PC-9 (cell line): ENCODE data around the gene ALK.

Source experiments
- EZH2 ChIP-seq: fragments of 200-600 bp; sonication (generic); IDR thresholded peaks from 2 replicates; pipeline ENCODE4 v1.8.0; 2017; ENCODE audit warnings: antibody characterized with exemption, low read depth
- TF ChIP-seq, protein P1 (sequence below): fragments of 200-600 bp; sonication (generic); conservative IDR thresholded peaks from 2 replicates; pipeline ENCODE4 v1.6.1; 2017; ENCODE audit warnings: mixed run types, antibody characterized with exemption, mild to moderate bottlenecking, moderate library complexity

DNA sequence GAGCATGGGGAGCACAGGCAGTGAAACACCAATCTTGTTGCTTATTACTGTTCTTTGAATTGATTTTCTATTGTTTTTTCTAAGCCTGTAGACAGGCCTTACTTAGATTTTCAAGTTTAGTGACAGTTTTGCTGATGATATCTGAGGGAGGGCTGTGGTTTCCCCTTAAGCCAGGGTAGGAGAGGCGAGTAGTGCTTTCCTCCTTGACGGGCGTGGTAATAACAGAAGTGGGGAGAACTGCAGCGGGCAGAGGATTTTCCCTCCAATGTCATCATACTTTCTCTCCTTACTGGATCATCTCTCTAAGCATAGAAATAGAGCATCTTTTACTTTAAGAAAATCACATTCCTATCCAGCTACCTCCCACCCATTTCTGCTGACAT, 314.4 kb downstream of the ALK start:
- TF ChIP-seq EZH2 = no peak
- TF ChIP-seq, protein P1, sequence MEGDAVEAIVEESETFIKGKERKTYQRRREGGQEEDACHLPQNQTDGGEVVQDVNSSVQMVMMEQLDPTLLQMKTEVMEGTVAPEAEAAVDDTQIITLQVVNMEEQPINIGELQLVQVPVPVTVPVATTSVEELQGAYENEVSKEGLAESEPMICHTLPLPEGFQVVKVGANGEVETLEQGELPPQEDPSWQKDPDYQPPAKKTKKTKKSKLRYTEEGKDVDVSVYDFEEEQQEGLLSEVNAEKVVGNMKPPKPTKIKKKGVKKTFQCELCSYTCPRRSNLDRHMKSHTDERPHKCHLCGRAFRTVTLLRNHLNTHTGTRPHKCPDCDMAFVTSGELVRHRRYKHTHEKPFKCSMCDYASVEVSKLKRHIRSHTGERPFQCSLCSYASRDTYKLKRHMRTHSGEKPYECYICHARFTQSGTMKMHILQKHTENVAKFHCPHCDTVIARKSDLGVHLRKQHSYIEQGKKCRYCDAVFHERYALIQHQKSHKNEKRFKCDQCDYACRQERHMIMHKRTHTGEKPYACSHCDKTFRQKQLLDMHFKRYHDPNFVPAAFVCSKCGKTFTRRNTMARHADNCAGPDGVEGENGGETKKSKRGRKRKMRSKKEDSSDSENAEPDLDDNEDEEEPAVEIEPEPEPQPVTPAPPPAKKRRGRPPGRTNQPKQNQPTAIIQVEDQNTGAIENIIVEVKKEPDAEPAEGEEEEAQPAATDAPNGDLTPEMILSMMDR = no peak
